Measurements from ENCODE around the gene ZFYVE1.
"Not testable (repeated sequence)": the region's sequence is repeated elsewhere in the genome, so short reads cannot be mapped to it uniquely, and the experiment has no call there.

The ZFYVE1 gene

GRCh38 chr14:72957213-72957612 lies 69.7 kb downstream of the ZFYVE1 start:
- DNase-seq = no peak

GRCh38 chr14:72956741-72957140 lies 70.2 kb downstream of the ZFYVE1 start:
- DNase-seq = not testable (repeated sequence)

- no peak for DNase-seq
Measured at GRCh38 chr14:72952171-72952570, 74.7 kb downstream of the ZFYVE1 start.

DNA sequence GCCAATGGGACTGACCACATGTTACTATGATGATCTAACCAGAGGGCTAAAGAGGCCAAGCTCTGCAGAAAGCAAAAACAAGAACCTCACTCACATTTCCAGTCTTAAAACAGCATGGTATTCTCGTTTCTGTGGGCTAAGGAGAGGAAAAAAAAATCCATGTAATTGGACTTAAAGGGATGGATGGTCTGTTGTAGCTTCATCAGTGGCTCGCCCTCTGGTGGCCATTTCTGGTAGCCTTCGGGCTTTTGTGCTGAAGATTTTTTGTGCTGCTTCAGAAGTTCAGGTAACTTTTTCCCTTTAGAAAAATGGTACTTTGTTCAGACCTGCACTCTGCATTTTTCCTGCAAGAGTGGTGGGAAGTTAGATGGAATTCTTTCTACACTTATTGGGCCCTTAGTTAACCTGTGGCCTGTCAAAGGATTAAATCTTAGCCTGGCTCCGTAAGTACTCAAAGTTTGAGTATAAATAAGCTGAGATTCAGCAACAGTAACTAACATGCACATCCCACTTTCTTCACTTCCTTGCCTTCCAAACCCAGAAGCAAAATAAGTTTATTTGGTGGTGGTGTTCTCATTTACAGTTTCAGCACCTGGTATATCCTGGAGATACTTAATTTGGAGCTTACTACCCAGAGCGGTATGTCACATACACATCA lies 78.3 kb downstream of the ZFYVE1 start:
- DNase-seq = peak; percentile 14 to 44 (median 25)

- DNase-seq = no peak
Measured at GRCh38 chr14:72947366-72948160, 79.3 kb downstream of the ZFYVE1 start.

GRCh38 chr14:72946491-72946890 lies 80.4 kb downstream of the ZFYVE1 start:
- DNase-seq = no peak

- DNase-seq = no peak
Measured at GRCh38 chr14:72945356-72946027, 81.4 kb downstream of the ZFYVE1 start.

GRCh38 chr14:72943876-72944430 lies 83.0 kb downstream of the ZFYVE1 start:
- DNase-seq = no peak

GRCh38 chr14:72942934-72943333 lies 84.0 kb downstream of the ZFYVE1 start:
- DNase-seq = no peak

DNA sequence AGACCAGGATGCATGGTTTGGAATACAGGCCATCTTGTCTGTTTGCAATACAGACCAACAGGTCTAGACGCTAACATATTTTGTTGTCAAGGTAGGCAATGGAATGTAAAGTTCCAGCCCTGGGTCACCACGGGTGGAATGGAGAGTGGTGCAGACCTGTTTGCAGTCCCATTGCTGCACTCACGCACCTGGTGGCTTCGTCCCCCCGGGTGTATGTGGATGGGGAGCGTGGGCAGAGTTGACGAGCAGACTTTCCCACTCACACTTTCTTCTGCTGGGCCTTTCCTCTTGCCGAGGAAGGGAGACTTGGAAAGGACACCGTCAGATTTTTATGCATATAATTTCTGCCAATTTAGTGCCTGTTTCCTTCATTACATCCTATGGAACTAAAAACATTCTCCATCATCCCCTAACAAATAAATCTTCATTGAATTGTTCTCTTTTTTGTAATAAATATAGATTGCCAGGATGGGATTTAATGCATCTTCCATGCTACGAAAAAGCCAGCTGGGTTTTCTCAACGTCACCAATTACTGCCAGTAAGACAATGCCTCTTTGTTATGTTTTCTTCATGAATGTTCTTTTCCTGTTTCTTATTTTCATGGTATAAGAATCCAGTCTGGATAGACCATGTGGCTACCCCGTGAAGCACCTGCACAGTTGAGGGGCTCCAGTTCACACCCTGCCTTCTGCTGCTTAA lies 85.5 kb downstream of the ZFYVE1 start:
- no peak for DNase-seq

GRCh38 chr14:72939630-72940029 lies 87.3 kb downstream of the ZFYVE1 start:
- DNase-seq = no peak

- DNase-seq = no peak
Measured at GRCh38 chr14:72932893-72933292, 94.0 kb downstream of the ZFYVE1 start.

- no peak for DNase-seq
Measured at GRCh38 chr14:72929316-72930080, 97.4 kb downstream of the ZFYVE1 start.

DNA sequence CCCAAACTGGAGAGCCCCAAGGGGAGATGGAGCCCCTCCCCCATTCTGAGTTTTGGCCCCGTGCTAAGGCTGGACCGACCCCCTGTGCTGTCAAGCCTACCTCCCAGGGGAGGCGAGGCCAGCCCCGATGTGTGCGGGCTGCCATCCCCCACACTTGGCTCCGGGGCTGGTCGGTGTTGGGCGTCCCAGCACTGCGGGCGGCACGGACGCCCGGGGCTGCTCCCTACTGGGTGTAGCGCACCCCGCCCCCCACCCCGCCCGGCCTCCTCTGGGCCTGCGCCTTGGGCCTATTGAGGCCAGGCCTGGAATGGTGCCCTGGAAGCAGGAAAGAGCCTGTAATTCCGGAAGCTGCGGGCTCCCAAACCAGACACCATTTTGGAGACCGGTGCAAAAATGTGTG lies 98.0 kb downstream of the ZFYVE1 start:
- no peak for DNase-seq

GRCh38 chr14:72926292-72927028 lies 100.4 kb downstream of the ZFYVE1 start, which contains the start of gene DCAF4:
TSS of gene DCAF4 (plus strand) at chr14:72926464. CDS start at chr14:72937979, 11,515 bp downstream.
- peak; percentile 76 to 89 (median 87) for DNase-seq

- no peak for DNase-seq
Measured at GRCh38 chr14:72925815-72926291, 101.1 kb downstream of the ZFYVE1 start.

GRCh38 chr14:72925171-72925759 lies 101.6 kb downstream of the ZFYVE1 start:
- DNase-seq = no peak

DNA sequence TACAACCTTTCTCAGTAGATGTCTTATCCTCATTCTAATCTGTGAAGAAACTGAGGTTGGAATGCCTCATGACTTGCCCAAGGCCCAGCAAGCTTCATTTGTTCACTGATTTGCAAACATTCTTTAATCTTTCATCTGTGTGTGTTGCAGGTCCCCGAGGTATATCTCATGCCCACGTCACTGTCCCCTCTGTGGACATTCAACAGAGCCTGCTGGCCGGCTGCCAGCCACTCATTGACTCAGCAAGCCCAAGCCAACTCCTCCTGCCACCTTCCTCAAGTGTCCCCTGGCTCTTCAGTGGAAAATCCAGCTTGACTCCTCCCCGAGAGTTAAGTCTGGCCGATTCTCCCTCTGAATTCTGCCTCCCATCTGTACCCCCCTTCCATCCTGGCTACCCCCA lies 102.6 kb downstream of the ZFYVE1 start:
- no peak for DNase-seq

DNA sequence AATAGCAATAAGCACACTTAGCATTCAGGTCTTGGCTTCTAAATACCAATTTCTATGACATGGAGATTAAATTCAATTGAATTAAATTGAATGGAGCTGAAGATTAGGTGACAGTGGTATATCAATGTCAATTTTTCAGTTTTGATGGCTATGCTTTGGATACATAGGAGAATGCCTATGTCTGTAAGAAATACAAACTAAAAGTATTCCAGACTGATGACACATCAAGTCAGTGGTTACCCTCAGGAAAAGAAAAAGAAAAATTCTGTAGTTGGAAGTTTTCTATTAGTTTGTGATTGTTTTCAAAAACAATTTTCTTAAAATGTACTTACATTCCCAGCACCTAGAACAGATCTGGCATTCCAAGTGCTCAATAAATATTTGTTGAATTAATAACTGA lies 105.5 kb downstream of the ZFYVE1 start:
- no peak for DNase-seq

DNA sequence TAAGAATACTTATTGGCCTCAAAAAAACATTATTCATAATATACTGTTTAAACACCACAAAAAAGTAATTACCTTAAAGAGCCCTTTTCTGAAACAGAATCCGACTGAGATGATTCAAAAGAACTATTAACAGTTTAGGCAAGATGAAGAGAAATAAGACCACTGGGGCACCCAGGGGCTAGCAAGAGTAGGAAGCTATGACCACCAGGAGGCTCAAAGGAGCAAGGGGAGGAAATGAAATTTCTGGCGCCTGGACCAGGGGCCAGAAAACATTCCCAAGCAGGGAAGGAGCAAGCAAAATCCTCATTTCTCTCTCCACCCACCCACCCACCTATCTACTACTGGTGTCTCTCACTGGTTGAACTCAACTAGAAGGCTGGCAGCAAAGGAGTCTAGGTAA lies 106.9 kb downstream of the ZFYVE1 start:
- no peak for DNase-seq
